Psoas muscle (tissue), 8 donors: ENCODE results near the gene FBXL13. TPM values are rescaled to one million over a fixed set of nuclear protein-coding genes. Genes with fewer than 3 reads are reported as not detected.
"Not testable (repeated sequence)": the region's sequence is repeated elsewhere in the genome, so short reads cannot be mapped to it uniquely, and the experiment has no call there.

Experiments
- ATAC-seq, 4 donors: fragments of 200-7000 bp; cut with Tn5 transposase; one replicate each; pipeline ENCODE4 v1.9.1; 2020; ENCODE audit warnings: moderate library complexity in 3 of 4, mild to moderate bottlenecking in 2 of 4
- DNase-seq, 2 donors: peaks; one replicate each; pipeline ENCODE4 v3.0.0-alpha.2; 2020
- H3K27ac ChIP-seq: fragments of 200-600 bp; one replicate; pipeline ENCODE4 v1.8.0; 2022
- H3K27me3 ChIP-seq, 3 donors: fragments of 200-600 bp in 1 of 3; one replicate each; pipeline versions ENCODE4 v1.6.1 to v1.8.0; 2013 to 2022; ENCODE audit warnings: low read length in 2 of 3, mild to moderate bottlenecking in 2 of 3, moderate library complexity in 1 of 3; ENCODE audit not compliant: insufficient read depth in 3 of 3
- H3K36me3 ChIP-seq, 2 donors: fragments of 200-600 bp in 1 of 2; one replicate each; pipeline versions ENCODE4 v1.6.1 to v1.8.0; 2013 to 2022; ENCODE audit warnings: low read depth in 1 of 2, mild to moderate bottlenecking in 1 of 2, moderate library complexity in 1 of 2; ENCODE audit not compliant: insufficient read depth in 1 of 2
- H3K4me1 ChIP-seq: fragments of 200-600 bp; one replicate; pipeline ENCODE4 v1.8.0; 2022
- H3K4me3 ChIP-seq: fragments of 200-600 bp; one replicate; pipeline ENCODE4 v1.8.0; 2022; ENCODE audit warnings: mild to moderate bottlenecking
- H3K9me3 ChIP-seq: fragments of 200-600 bp; one replicate; pipeline ENCODE4 v1.8.0; 2022
- CTCF ChIP-seq: fragments of 200-600 bp; IDR thresholded peaks from one replicate; pipeline ENCODE4 v1.8.0; 2022; ENCODE audit warnings: antibody characterized with exemption
- WGBS, 3 donors: extraction: QIAGEN DNeasy Blood & Tissue Kit; methylation state at CpG; one replicate each; pipeline versions ENCODE4 v1.1.6 to v1.1.7; 2013; 5-methylcytosine and 5-hydroxymethylcytosine counted together
- intact Hi-C, 2 donors: fragments of 100-400 bp; cut with DNase I; formaldehyde crosslinking; loops; one replicate each; pipeline versions ENCODE4 v1.11.0 to v1.14.2; 2022
- polyA plus RNA-seq, 3 donors: library from polyadenylated mRNA; stranded (reverse); fragments of 200-250 nt; gene quantifications; one replicate each; pipeline ENCODE4 v1.2.3, GENCODE V29; 2013
- total RNA-seq, 4 donors: library from RNA; stranded (reverse); fragmentation: NEBNext Ultra II Directional in 2 of 4; extraction: Animal tissue kit (Norgen Biotek cat#: 25700) in 2 of 4; gene quantifications; one replicate each; pipeline versions ENCODE4 v1.2.1 to v1.2.4, GENCODE V29; 2021 to 2023
- donor health status: healthy with polysubstance abuse.
- donor health status: DM: no; HTN: no; CAD: no; lungs with moderate emphysema.
- donor health status: Bipolar disorder and iron deficiency.
- donor health status: healthy.
- donor health status: DM: yes; HTN: yes; CAD: no.
- donor health status: DM: no; HTN: no; CAD: no.
- donor health status: DM: no; HTN: no; CAD: no.
- donor health status: DM: yes; HTN: yes; CAD: no.

The FBXL13 gene
- total and polyA plus RNA-seq, 7 donors: 0.13 to 0.52 (median 0.28) TPM; not detected in 1

DNA sequence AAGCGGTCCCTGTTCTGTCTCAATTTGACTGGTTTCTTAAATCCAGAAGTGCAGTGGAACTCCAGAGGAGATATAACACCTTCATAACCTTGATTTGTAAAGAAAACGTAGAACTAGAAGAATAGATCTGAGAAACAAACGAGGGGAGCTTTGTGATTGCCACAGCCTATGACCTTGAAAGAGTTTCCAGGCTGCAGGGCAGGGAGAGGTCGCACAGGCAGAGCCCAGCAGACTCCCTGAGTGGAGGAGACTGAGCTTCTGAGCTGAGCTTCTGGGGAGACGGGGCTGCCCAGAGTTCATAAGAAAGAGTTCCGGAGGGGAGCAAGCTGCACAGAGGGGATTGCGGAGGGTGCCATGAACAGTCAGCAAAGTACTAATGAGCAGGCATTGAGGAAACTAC, 268.0 kb downstream of the FBXL13 start:
- no peak for TF ChIP-seq CTCF
- H3K9me3 ChIP-seq: no peaks in the 10 kb centered on the region
- H3K27me3 ChIP-seq: no peaks in the 10 kb centered on the region
- WGBS, 3 donors: 85 to 89% (median 87%) methylated on average over 7 of the region's 7 CpGs
- intact Hi-C loops: no loop called here
- ATAC-seq: no peak
- H3K36me3 ChIP-seq: peaks cover 5 to 18% of the 10 kb centered on the region in 2 donors
- no peaks in the 10 kb centered on the region for H3K4me1 ChIP-seq
- H3K4me3 ChIP-seq: no peak overlapping the region
- no peak for DNase-seq
- no peak overlapping the region for H3K27ac ChIP-seq

DNA sequence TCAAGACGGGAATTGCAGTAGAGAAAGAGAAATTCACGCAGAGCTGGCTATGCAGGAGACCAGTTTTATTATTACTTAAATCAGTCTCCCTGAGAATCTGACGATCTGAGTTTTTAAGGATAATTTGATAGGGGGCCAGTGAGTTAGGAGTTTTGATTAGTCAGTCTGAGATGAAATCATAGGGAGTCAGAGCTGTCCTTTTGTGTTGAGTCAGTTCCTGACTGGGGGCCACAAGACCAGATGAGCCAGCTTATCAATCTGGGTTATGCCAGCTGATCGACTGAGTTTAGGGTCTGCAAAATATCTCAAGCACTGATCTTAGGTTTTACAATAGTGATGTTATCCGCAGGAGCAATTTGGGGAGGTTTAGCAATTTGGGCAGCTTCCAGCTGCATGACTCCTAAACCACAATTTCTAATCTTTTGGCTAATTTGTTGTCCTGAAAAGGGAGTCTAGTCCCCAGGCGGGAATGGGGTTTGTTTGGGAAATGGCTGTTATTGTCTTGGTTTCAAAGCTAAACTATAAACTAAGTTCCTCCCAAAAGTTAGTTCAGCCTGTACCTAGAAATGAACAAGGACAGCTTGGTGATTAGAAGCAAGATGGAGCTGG, 278.5 kb downstream of the FBXL13 start:
- H3K4me3 ChIP-seq, H3K4me1 ChIP-seq, H3K9me3 ChIP-seq, intact Hi-C loops, DNase-seq, H3K27me3 ChIP-seq, ATAC-seq, H3K36me3 ChIP-seq, H3K27ac ChIP-seq: not testable (repeated sequence)
- WGBS, 3 donors: 95 to 99% (median 98%) methylated on average over 4 to 5 of the region's 6 CpGs

DNA sequence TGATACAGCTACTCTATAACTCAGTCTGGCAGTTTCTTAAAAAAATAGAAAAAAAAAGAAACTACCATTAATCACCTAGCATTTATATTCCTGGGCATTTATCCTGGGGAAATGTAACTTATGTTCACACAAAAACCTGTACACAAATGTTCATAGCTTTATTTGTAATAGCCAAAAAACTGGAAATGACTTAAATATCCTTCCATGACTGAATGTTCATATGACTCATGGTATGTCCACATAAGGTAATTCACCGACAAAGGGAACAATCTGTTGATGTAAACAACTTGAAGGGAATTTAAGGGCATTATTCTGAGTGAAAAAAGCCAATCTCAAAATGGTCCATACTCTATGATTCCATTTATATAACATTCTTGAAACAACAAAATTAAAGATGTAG, 280.0 kb downstream of the FBXL13 start:
- DNase-seq, H3K4me1 ChIP-seq, intact Hi-C loops, H3K27ac ChIP-seq, H3K36me3 ChIP-seq, H3K4me3 ChIP-seq, ATAC-seq, H3K9me3 ChIP-seq, H3K27me3 ChIP-seq: not testable (repeated sequence)
- WGBS, 3 donors: 83 to 92% (median 91%) methylated on average over 1 of the region's 1 CpG

GRCh38 chr7:102791831-102792230, 282.8 kb downstream of the FBXL13 start:
- H3K27ac ChIP-seq, intact Hi-C loops, H3K4me1 ChIP-seq, H3K4me3 ChIP-seq, H3K27me3 ChIP-seq, DNase-seq, H3K9me3 ChIP-seq: not testable (repeated sequence)
- peaks cover 0 to 23% of the 10 kb centered on the region in 2 donors for H3K36me3 ChIP-seq
- peak in 2 of 4 donors; percentile 59 to 72 for ATAC-seq

DNA sequence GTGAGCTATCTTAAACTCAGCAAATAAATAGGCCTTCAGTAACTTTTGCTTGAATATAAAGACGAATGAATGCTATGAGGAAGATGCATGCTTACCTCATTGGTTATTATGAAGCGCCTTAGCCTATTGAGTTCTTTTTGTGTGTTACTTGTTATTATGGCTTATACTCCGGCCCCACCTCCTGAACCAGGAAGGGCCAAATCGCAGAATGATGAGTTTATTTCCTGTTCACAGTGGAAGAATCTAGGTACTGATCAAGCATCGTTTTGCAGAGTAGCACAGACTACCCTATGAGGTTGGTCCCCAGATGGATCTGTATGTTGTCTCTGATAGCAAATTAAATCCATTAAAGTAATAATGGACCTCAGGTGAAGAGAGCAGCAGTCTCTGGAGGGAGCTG, 283.2 kb downstream of the FBXL13 start:
- intact Hi-C loops: not testable (repeated sequence)

GRCh38 chr7:102790364-102791100, 284.1 kb downstream of the FBXL13 start:
- intact Hi-C loops, H3K27me3 ChIP-seq, ATAC-seq, H3K27ac ChIP-seq, H3K4me3 ChIP-seq, H3K4me1 ChIP-seq, H3K9me3 ChIP-seq, DNase-seq: not testable (repeated sequence)
- H3K36me3 ChIP-seq: peaks cover 0 to 23% of the 10 kb centered on the region in 2 donors
- WGBS, 3 donors: 88 to 94% (median 89%) methylated on average over 3 to 4 of the region's 4 CpGs

More for the DNA sequence above, 283.2 kb downstream of the FBXL13 start:
- not testable (repeated sequence) for H3K4me3 ChIP-seq, H3K4me1 ChIP-seq, H3K27ac ChIP-seq, DNase-seq, ATAC-seq, H3K27me3 ChIP-seq, H3K9me3 ChIP-seq
- 80 to 90% (median 82%) methylated on average over 5 of the region's 5 CpGs for WGBS, 3 donors
- H3K36me3 ChIP-seq: peaks cover 0 to 23% of the 10 kb centered on the region in 2 donors

DNA sequence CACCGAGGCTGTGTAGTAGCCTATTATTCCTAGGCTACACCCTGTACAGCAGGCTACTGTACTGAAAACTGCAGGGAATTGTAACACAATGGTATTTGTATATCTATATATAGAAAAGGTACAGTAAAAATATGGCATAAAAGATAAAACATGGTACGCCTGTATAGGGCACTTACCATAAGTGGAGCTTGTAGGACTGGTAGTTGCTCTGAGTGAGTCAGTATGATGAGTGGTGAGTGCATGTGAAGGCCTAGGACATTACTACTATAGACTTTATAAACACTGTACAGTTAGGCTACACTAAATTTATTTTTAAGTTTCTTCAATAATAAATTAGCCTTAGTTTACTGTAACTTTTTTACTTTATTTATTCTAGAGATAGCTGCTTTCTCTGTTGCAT, 285.8 kb downstream of the FBXL13 start:
- intact Hi-C loops, H3K27ac ChIP-seq, H3K27me3 ChIP-seq, H3K4me3 ChIP-seq, H3K4me1 ChIP-seq, H3K9me3 ChIP-seq, ATAC-seq, DNase-seq: not testable (repeated sequence)
- peaks cover 0 to 23% of the 10 kb centered on the region in 2 donors for H3K36me3 ChIP-seq
- 94 to 100% (median 97%) methylated on average over 2 of the region's 2 CpGs for WGBS, 3 donors

DNA sequence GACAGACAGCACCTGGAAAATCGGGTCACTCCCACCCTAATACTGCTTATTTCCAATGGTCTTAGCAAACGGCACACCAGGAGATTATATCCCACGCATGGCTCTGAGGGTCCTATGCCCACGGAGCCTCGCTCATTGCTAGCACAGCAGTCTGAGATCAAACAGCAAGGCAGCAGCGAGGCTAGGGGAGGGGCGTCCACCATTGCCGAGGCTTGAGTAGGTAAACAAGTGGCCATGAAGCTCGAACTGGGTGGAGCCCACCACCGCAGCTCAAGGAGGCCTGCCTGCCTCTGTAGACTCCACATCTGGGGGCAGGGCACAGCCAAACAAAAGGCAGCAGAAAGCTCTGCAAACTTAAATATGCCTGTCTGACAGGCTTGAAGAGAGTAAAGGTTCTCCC, 293.7 kb downstream of the FBXL13 start:
- ATAC-seq, H3K27me3 ChIP-seq, H3K4me1 ChIP-seq, H3K4me3 ChIP-seq, H3K9me3 ChIP-seq, intact Hi-C loops, H3K27ac ChIP-seq: not testable (repeated sequence)
- 98% methylated on average over 10 of the region's 10 CpGs for WGBS, 3 donors
- DNase-seq: peak in 1 of 2 donors; percentile 28
- peaks cover 0 to 31% of the 10 kb centered on the region in 2 donors for H3K36me3 ChIP-seq

GRCh38 chr7:102778663-102779062, 295.9 kb downstream of the FBXL13 start:
- DNase-seq, H3K27ac ChIP-seq, ATAC-seq, H3K9me3 ChIP-seq, H3K4me3 ChIP-seq, H3K27me3 ChIP-seq, intact Hi-C loops, H3K4me1 ChIP-seq: not testable (repeated sequence)
- WGBS, 3 donors: 74 to 90% (median 81%) methylated on average over 3 of the region's 3 CpGs
- H3K36me3 ChIP-seq: peaks cover 0 to 31% of the 10 kb centered on the region in 2 donors

- H3K27ac ChIP-seq, ATAC-seq, H3K27me3 ChIP-seq, H3K4me3 ChIP-seq, H3K4me1 ChIP-seq, intact Hi-C loops, DNase-seq, H3K9me3 ChIP-seq: not testable (repeated sequence)
- H3K36me3 ChIP-seq: peaks cover 0 to 30% of the 10 kb centered on the region in 2 donors
Measured at GRCh38 chr7:102776217-102776616, 298.4 kb downstream of the FBXL13 start.
